NCI-H1105 treated with DMSO at 0.1 percent for 48 hours (cell line): ENCODE measurements around the gene CDKN2D.
"Not testable (repeated sequence)": the region's sequence is repeated elsewhere in the genome, so short reads cannot be mapped to it uniquely, and the experiment has no call there.

Experiments used
- DNase-seq: peaks from one replicate; lab custom pipeline; 2025; lab: John Stamatoyannopoulos, UW

Gene CDKN2D

GRCh38 chr19:10580979-10581631 is 12.3 kb upstream of the CDKN2D start:
- no peak for DNase-seq

DNA sequence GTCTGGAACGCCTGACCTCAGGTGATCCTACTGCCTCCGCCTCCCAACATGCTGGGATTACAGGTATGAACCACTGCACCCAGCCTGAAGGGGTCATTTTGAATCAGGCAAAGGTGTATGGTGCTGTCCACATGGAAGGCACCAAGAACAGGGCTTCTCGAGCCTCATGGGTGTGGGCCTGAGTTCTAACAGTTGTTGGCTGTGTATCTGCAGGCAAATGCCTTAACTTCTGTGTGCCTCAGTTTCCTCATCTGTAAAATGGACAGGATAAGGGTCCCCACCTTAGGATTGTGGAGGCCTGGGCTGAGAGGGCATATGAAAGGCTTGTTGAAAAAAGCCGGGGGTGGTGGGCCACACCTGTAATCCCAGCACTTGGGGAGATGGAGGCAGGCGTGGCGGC is 9.2 kb upstream of the CDKN2D start:
- no peak for DNase-seq

GRCh38 chr19:10575011-10575716 is 6.4 kb upstream of the CDKN2D start:
- no peak for DNase-seq

DNA sequence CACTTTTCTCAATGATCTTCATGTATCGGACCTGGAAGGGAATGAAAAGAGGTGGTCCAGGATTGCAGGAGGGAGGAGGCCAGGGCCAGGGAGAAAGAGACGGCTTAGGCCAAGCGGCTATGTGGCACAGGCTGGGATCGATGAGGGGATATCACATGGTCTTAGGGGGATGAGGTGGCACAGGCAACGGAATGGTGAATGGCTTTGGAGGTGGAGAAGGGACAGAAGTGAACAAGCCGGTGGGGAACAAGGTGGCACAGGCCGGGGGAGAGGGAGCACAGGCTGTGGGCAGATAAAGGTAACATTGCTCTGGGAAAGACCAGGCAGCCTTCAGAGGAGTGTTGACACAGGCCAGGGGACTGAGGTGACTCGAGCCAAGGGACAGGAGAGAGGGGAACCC is 5.7 kb upstream of the CDKN2D start:
- no peak for DNase-seq

DNA sequence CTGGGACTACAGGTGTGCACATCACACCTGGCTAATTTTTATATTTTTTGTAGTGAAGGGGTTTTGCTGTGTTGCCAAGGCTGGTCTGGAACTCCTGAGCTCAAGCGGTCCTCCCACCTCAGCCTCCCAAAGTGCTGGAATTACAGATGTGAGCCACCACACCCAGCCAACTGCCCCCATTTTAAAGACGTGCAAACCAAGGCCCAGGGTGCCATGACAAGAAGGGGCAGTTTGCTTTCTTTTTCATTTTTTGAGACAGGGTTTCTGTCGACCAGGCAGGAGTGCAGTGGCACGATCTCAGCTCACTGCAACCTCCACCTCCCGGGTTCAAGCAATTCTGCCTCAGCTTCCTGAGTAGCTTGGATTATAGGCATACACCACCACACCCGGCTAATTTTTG is 5.0 kb upstream of the CDKN2D start:
- DNase-seq: not testable (repeated sequence)

GRCh38 chr19:10568062-10568825 is 535 bp downstream of the CDKN2D start:
- DNase-seq: peak; percentile 45

GRCh38 chr19:10567656-10568055 is 1.1 kb downstream of the CDKN2D start:
- DNase-seq: no peak

GRCh38 chr19:10566658-10567410 is 1.9 kb downstream of the CDKN2D start:
- no peak for DNase-seq

DNA sequence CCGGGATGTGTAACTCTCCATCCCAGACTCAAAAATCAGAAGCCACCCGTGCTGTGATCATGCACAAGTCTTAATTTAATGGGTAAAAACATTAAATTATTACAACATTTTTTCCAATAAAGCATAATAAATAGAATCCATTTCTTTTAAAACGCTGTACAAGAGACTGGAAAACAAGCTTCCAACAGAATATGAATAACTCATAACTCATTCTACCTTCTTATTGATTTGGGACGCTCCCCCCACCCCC is 2.4 kb downstream of the CDKN2D start:
- no peak for DNase-seq

GRCh38 chr19:10565567-10566407 is 3.0 kb downstream of the CDKN2D start, which contains the start of gene KRI1:
Gene KRI1 (minus strand): TSS chr19:10566010. CDS start chr19:10565999, 11 bp downstream.
- DNase-seq: peak; percentile 96

DNA sequence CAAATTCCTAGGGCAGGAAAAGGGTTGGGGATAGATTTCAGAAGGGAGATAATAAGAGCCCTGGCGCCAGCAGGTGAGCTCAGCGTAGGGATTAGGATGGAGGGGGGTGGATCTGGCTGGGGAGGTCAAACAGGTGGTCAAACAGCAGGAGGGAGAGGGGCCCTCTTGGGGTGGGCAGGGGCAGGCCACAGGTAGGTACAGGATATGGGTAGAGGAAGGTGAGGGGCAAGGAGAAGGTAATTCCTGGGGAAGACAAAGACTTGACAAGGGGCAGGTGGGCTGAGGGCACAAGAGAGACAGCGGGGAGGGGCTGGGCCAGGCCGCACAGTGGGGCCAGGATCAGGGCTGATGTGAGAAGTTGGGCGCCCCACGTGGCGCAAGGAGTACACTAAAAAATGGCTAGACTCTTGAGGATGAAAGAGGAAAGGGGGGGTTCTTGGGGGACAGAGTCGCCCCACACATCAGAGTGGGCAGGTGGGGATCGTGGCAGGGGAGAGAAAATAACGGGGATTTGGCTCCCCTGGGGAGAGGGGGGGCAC is 3.7 kb downstream of the CDKN2D start:
- peak; percentile 34 for DNase-seq

DNA sequence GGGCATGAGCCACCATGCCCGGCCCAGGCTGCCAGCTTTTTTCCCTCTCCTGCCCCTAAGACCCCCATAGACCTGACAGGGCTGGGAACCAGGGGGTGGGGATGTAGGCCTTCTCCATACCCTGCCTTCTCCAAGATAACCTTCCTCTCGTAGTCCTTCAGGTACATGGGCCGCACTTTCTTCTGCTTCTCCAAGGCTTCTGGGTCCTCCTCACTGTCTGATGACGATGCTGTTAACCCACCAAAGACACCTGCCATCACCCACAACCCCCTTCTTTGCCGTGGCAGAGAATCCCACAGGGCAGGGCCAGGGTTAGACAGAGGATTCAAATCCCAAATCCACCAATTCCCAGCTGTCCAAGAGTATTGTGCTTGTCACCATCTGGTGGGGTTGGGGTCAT is 6.2 kb downstream of the CDKN2D start:
- DNase-seq: no peak

DNA sequence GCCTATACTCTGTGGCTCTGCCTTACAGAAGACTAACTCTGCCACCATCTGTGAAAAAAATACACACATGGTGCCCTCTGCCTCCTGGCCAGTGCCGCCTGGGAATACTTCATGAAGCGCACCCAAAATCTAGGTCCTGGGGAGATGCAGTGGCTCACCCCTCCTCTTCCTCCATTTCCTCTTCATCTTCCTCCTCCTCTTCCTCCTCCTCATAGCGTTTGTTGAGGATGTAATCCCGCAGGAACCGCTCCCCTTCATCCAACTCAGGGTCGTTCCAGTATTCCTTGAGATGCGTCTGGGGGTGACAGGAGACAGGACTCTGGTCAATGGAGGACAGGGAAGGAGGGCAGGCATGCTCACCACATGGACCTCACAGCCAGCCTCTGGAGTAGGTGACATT is 8.6 kb downstream of the CDKN2D start:
- no peak for DNase-seq

- DNase-seq: no peak
Measured at GRCh38 chr19:10557603-10558197, 11.1 kb downstream of the CDKN2D start.

DNA sequence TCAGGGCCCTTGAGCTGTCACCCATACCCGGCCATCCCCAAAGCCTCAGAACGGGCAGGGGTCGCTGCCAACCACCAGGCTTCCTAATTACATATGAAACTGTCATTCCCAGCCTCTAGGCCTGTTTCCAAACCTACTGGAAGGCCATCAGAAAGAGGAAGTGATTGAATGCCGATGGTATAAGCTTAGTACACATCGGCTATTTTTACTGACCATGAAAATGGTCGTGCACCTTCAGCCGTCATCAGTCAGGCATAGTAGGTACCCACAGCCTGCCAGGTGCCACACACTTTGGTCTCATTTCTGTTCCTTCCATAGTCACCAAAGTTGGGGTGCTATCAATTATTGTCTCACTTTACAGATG is 13.2 kb downstream of the CDKN2D start:
- DNase-seq: no peak

- DNase-seq: no peak
Measured at GRCh38 chr19:10554760-10555609, 13.8 kb downstream of the CDKN2D start.

DNA sequence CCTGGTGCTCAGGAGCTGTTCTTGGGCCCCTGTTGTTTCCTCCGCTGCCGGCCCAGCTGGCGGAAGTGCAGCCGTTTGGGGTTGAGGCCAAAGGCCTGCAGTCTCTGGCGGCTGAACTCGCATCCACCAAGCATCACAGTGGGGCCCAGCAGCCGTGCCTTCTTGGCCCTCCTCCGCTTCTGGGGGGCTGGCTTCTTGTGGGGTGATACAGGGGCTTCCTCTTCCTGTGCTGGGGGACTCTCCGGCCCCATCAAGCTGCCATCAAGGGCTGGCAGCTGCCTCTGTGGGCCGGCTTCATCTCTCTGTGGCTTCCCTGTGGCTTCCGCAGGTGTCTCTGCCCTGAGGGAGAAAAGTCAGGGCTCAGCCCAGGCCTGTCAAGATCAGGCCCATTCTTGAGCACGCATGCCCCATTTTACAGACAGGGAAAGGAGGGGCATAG is 14.8 kb downstream of the CDKN2D start:
- no peak for DNase-seq

DNA sequence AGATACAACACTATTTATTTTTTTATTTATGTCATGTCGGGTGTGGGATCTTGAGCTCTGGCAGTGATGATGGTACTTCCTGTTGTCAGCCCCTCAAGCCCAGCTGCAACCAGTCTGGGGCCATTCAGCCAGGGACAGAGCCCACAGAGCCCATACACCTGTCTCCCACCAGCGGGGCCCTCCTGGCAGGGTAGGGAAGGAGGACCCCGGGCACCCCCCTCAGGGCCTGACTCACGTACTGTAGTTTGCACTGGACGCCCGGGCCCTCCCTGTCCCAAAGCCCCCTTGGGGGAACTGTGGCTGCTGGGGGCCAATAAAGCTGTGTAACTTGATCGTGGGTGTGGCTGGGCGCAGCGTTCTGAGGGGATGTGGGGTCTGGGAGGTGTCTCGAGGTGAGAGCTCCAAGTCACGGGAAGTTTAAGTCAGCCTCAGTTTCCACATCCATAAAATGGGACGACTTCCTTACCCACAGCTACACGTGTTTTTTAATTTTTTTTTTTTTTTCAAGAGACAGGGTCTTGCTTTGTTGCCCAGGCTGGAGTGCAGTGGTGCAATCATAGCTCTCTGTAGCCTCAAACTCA is 15.6 kb downstream of the CDKN2D start:
- no peak for DNase-seq

- DNase-seq: no peak
Measured at GRCh38 chr19:10552510-10553053, 16.2 kb downstream of the CDKN2D start.
